Cardiac fibroblast (primary cell): ENCODE measurements around the gene ST3GAL3.

Experiments
- DNase-seq, 2 donors: peaks; one replicate each; pipeline versions ENCODE4 v3.0.0 to v3.0.0-alpha.2; 2010; ENCODE audit warnings: low read depth in 2 of 2
- H3K4me3 ChIP-seq, 2 donors: replicated peaks in 1 of 2; 1 replicate in 1 of 2; 2 replicates in 1 of 2; pipeline ENCODE4 v1.5.1; 2011; ENCODE audit warnings: low read depth in 2 of 2, low read length in 2 of 2, mild to moderate bottlenecking in 2 of 2, moderate library complexity in 1 of 2
- CTCF ChIP-seq: IDR thresholded peaks from one replicate; pipeline ENCODE4 v1.5.1; 2011; ENCODE audit warnings: low read depth, mild to moderate bottlenecking, low read length, inconsistent platforms

ST3GAL3 gene

GRCh38 chr1:43952731-43953346 lies 245.5 kb downstream of the ST3GAL3 start:
- no peak for TF ChIP-seq CTCF
- DNase-seq = no peak
- no peak overlapping the region for H3K4me3 ChIP-seq

GRCh38 chr1:43953361-43953760 lies 246.0 kb downstream of the ST3GAL3 start:
- no peak overlapping the region for H3K4me3 ChIP-seq
- TF ChIP-seq CTCF = no peak

GRCh38 chr1:43954036-43954435 lies 246.7 kb downstream of the ST3GAL3 start:
- H3K4me3 ChIP-seq = no peak overlapping the region
- no peak for DNase-seq
- no peak for TF ChIP-seq CTCF

More at GRCh38 chr1:43953361-43953760, 246.0 kb downstream of the ST3GAL3 start:
- DNase-seq = no peak

- no peak for TF ChIP-seq CTCF
- DNase-seq = no peak
- no peak overlapping the region for H3K4me3 ChIP-seq
Observed at GRCh38 chr1:43956234-43956633, 248.9 kb downstream of the ST3GAL3 start.

- no peak for TF ChIP-seq CTCF
- no peak overlapping the region for H3K4me3 ChIP-seq
- DNase-seq = no peak
Observed at GRCh38 chr1:43957407-43958040, 250.2 kb downstream of the ST3GAL3 start.

GRCh38 chr1:43958351-43959255 lies 251.3 kb downstream of the ST3GAL3 start:
- TF ChIP-seq CTCF = no peak
- no peak overlapping the region for H3K4me3 ChIP-seq
- no peak for DNase-seq
